Naive thymus-derived CD4-positive, alpha-beta T cell (primary cell): ENCODE data around the gene LMAN2L. TPM values are rescaled to one million over a fixed set of nuclear protein-coding genes. Genes with fewer than 3 reads are reported as not detected.

Source experiments
- ATAC-seq: fragments of 150-1000 bp; cut with Tn5 transposase; 2 replicates; pipeline ENCODE4 v1.10.0; 2021; ENCODE audit warnings: mild to moderate bottlenecking, moderate library complexity
- CTCF ChIA-PET: fragments of 350-600 bp; sonication (Branson Sonifier 250); formaldehyde crosslinking; loops from one replicate; lab custom pipeline; 2021; ENCODE audit warnings: antibody characterized with exemption; lab: Charles Lee
- POLR2A ChIA-PET: fragments of 350-600 bp; sonication (Branson Sonifier 250); formaldehyde crosslinking; loops from one replicate; lab custom pipeline; 2021; ENCODE audit warnings: antibody characterized with exemption, inconsistent platforms; lab: Charles Lee
- DNase-seq, 9 donors: peaks; one replicate each; pipeline versions ENCODE4 v3.0.0 to v3.0.0-alpha.2; 2020 to 2022; ENCODE audit warnings: mixed read lengths in 1 of 9
- H3K27ac ChIP-seq: one replicate; pipeline ENCODE4 v1.7.0; 2013; ENCODE audit warnings: mild to moderate bottlenecking, low read depth, low read length, moderate library complexity
- H3K27me3 ChIP-seq, 2 donors: one replicate each; pipeline ENCODE4 v1.7.0; 2013; ENCODE audit warnings: low read length in 2 of 2, mild to moderate bottlenecking in 2 of 2, moderate library complexity in 2 of 2; ENCODE audit not compliant: control insufficient read depth in 2 of 2, insufficient read depth in 2 of 2
- H3K36me3 ChIP-seq, 3 experiments: 1 replicate in 2 of 3; 2 replicates in 1 of 3; pipeline ENCODE4 v1.7.0; 2013; ENCODE audit warnings: low read length in 3 of 3, mild to moderate bottlenecking in 3 of 3, moderate library complexity in 1 of 3; ENCODE audit not compliant: insufficient read depth in 3 of 3, control insufficient read depth in 2 of 3
- H3K4me1 ChIP-seq, 2 donors: one replicate each; pipeline ENCODE4 v1.7.0; 2013; ENCODE audit warnings: low read length in 2 of 2, mild to moderate bottlenecking in 2 of 2, moderate library complexity in 1 of 2; ENCODE audit not compliant: control insufficient read depth in 2 of 2, insufficient read depth in 2 of 2
- H3K4me3 ChIP-seq: 2 replicates; pipeline ENCODE4 v1.7.0; 2013; ENCODE audit warnings: mild to moderate bottlenecking, low read length
- H3K9me3 ChIP-seq, 3 experiments: 1 replicate in 2 of 3; 2 replicates in 1 of 3; pipeline ENCODE4 v1.7.0; 2013; ENCODE audit warnings: low read length in 3 of 3; ENCODE audit not compliant: control insufficient read depth in 2 of 3
- H3K27ac Mint-ChIP-seq, 9 donors: one replicate each; pipeline ENCODE4 v1.8.0; 2020 to 2022; ENCODE audit warnings: mixed read lengths in 9 of 9, mild to moderate bottlenecking in 8 of 9, moderate library complexity in 5 of 9, inconsistent platforms in 2 of 9
- H3K27me3 Mint-ChIP-seq, 5 donors: one replicate each; pipeline ENCODE4 v1.8.0; 2021 to 2022; ENCODE audit warnings: mixed read lengths in 5 of 5, mild to moderate bottlenecking in 1 of 5
- H3K36me3 Mint-ChIP-seq, 5 donors: one replicate each; pipeline ENCODE4 v1.8.0; 2020 to 2022; ENCODE audit warnings: mixed read lengths in 5 of 5, mild to moderate bottlenecking in 3 of 5, inconsistent platforms in 1 of 5
- H3K4me1 Mint-ChIP-seq, 7 donors: one replicate each; pipeline ENCODE4 v1.8.0; 2020 to 2022; ENCODE audit warnings: mixed read lengths in 7 of 7, mild to moderate bottlenecking in 3 of 7, inconsistent platforms in 1 of 7
- H3K4me3 Mint-ChIP-seq, 10 donors: one replicate each; pipeline ENCODE4 v1.8.0; 2020 to 2022; ENCODE audit warnings: mild to moderate bottlenecking in 10 of 10, mixed read lengths in 10 of 10, moderate library complexity in 6 of 10, inconsistent platforms in 2 of 10
- H3K9me3 Mint-ChIP-seq, 11 donors: one replicate each; pipeline ENCODE4 v1.8.0; 2020 to 2022; ENCODE audit warnings: mixed read lengths in 11 of 11, mild to moderate bottlenecking in 4 of 11, inconsistent platforms in 1 of 11, moderate library complexity in 1 of 11
- intact Hi-C, 2 donors: fragments of 100-400 bp; cut with micrococcal nuclease; formaldehyde crosslinking; loops; one replicate each; pipeline ENCODE4 v1.15.1; 2023
- polyA plus RNA-seq, 2 donors: library from polyadenylated mRNA; unstranded; fragments of 300-500 nt; fragmentation: Illumina TruSeq; gene quantifications; one replicate each; pipeline ENCODE4 v1.2.3, GENCODE V29; 2021
- total RNA-seq, 6 experiments: library from RNA in 5 of 6; stranded (reverse) in 5 of 6; gene quantifications; 1 replicate in 5 of 6; 2 replicates in 1 of 6; pipeline ENCODE4 v1.2.3 and lab custom pipeline; 2021 to 2026

Gene LMAN2L
- total and polyA plus RNA-seq, 7 experiments from 2014 or later, result 5.0 to 28.4 (median 10.2) TPM

DNA sequence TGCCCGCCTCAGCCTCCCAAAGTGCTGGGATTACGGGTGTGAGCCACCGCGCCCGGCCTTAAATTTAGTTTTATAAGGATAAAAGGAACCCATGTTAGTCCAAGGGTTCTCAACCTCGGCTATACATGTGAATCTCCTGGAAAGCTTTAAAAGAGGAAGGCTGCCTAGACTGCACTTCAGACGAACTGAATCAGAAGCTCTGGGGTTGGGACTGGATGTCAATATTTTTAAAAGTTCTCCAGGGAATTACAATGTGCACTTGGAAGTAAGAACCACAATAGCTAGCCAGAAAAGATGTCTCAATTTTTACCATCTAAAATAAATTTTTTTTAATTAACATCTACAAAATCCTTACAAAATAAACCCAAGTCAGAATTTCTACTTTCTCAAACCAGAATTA is 10.1 kb downstream of the LMAN2L start:
- no peak overlapping the region for H3K27ac Mint-ChIP-seq
- Histone ChIP-seq H3K9me3 (no peaks in the 10 kb centered on the region), H3K36me3 (peaks cover 6 to 54% (median 7%) of the 10 kb centered on the region in 3 experiments), H3K27ac (no peak overlapping the region), H3K4me1 (no peaks in the 10 kb centered on the region), H3K4me3 (no peak overlapping the region), H3K27me3 (no peaks in the 10 kb centered on the region)
- peaks cover 16 to 52% (median 27%) of the 10 kb centered on the region in 5 donors for H3K36me3 Mint-ChIP-seq
- ChIA-PET POLR2A (interaction anchor here (0.6 kb wide), 1 partner anchor 458 kb away, joined by 4 read pairs; no protein-coding TSS in a partner anchor), CTCF (interaction anchor here (0.6 kb wide), 1 partner anchor 92 kb away, joined by 3 read pairs; no protein-coding TSS in a partner anchor)
- H3K27me3 Mint-ChIP-seq, result no peaks in the 10 kb centered on the region
- H3K4me1 Mint-ChIP-seq, result peaks cover 0 to 7% (median 2%) of the 10 kb centered on the region in 7 donors
- intact Hi-C loops, result no loop called here
- no peak overlapping the region for H3K4me3 Mint-ChIP-seq
- DNase-seq, result no peak
- no peak for ATAC-seq
- no peaks in the 10 kb centered on the region for H3K9me3 Mint-ChIP-seq

DNA sequence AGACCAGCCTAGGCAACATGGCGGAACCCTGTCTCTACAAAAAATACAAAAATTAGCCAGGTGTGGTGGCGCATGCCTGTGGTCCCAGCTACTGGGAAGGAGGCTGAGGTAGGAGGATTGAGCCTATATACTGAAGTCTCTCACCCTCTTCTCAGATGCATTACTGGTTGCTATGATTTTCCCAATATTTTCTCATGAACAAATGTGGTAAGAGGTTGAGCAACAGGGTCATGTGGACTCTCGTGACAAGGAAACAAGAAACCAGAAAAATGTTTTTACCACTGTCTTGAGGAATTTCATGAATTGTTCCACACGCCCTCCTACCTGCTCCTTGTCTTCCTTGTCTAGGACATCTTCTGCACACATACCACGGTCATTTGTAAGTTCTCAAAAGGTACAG is 12.4 kb downstream of the LMAN2L start:
- H3K36me3 Mint-ChIP-seq, result peaks cover 11 to 46% (median 14%) of the 10 kb centered on the region in 5 donors
- ChIA-PET CTCF (interaction anchor here (1.6 kb wide), 1 partner anchor 74 kb away, joined by 3 read pairs; no protein-coding TSS in a partner anchor), POLR2A (no interaction called here)
- peaks cover 0 to 35% (median 4%) of the 10 kb centered on the region in 3 experiments for H3K36me3 ChIP-seq
- no peaks in the 10 kb centered on the region for H3K27me3 ChIP-seq
- ATAC-seq (no peak), DNase-seq (no peak)
- intact Hi-C loops, result no loop called here
- no peak overlapping the region for H3K4me3 ChIP-seq
- H3K27me3 Mint-ChIP-seq, result no peaks in the 10 kb centered on the region
- no peaks in the 10 kb centered on the region for H3K9me3 Mint-ChIP-seq
- H3K4me1 Mint-ChIP-seq, result peaks cover 0 to 2% (median 0%) of the 10 kb centered on the region in 7 donors
- no peak overlapping the region for H3K4me3 Mint-ChIP-seq
- no peak overlapping the region for H3K27ac ChIP-seq
- no peaks in the 10 kb centered on the region for H3K9me3 ChIP-seq
- H3K4me1 ChIP-seq, result no peaks in the 10 kb centered on the region
- no peak overlapping the region for H3K27ac Mint-ChIP-seq

DNA sequence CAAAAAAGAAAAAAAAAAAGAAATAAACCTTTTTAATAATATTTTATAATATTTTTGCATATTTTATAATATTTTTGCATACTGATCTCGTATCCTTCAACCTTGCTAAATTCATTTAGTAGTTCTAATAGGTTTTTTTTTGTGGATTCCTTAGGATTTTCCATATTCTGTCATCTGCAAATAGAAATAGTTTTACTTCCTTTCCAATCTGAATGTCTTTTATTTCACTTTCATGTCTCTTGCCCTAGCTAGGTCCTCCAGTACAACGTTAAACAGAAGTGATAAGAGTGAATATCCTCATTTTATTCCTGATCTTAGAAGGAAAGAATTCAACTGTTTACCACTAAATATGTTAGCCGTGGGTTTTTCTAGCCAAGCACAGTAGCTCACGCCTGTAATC is 13.7 kb downstream of the LMAN2L start:
- POLR2A ChIA-PET, result no interaction called here
- Mint-ChIP-seq H3K4me1 (peaks cover 0 to 2% (median 0%) of the 10 kb centered on the region in 7 donors), H3K36me3 (peaks cover 11 to 42% (median 14%) of the 10 kb centered on the region in 5 donors), H3K4me3 (no peak overlapping the region), H3K27ac (no peak overlapping the region), H3K27me3 (no peaks in the 10 kb centered on the region), H3K9me3 (no peaks in the 10 kb centered on the region)
- CTCF ChIA-PET, result no interaction called here
- intact Hi-C loops, result no loop called here
- H3K27ac ChIP-seq, result no peak overlapping the region
- no peaks in the 10 kb centered on the region for H3K9me3 ChIP-seq
- H3K4me3 ChIP-seq, result no peak overlapping the region
- DNase-seq, result no peak
- no peaks in the 10 kb centered on the region for H3K27me3 ChIP-seq
- no peaks in the 10 kb centered on the region for H3K4me1 ChIP-seq
- H3K36me3 ChIP-seq, result peaks cover 0 to 27% (median 4%) of the 10 kb centered on the region in 3 experiments
- no peak for ATAC-seq

DNA sequence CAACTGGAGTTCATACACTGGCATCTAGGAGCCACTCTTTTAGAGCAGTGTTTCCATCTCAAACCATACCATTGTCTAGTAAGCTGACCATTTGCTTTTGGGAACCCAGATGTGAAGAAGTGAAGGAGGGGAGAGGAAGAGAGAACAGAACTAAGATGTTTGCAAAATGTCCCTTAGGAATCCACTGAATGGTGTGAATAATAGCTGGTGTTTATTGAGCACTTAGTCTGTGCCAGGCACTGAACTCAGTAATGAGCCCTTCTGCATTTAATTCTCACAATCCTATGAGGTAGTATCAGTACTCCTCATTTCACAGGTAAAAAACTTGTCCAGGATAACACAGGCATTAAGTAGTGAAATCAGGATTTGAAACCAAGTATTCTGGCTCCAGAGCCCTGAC is 23.5 kb downstream of the LMAN2L start:
- Mint-ChIP-seq H3K4me3 (no peak overlapping the region), H3K27ac (no peak overlapping the region), H3K9me3 (no peaks in the 10 kb centered on the region), H3K4me1 (peaks cover 0 to 3% (median 0%) of the 10 kb centered on the region in 7 donors), H3K36me3 (peaks cover 1 to 43% (median 6%) of the 10 kb centered on the region in 5 donors), H3K27me3 (no peaks in the 10 kb centered on the region)
- ChIA-PET CTCF (no interaction called here), POLR2A (no interaction called here)
- intact Hi-C loops, result no loop called here
- H3K9me3 ChIP-seq, result no peaks in the 10 kb centered on the region
- no peak overlapping the region for H3K4me3 ChIP-seq
- no peak overlapping the region for H3K27ac ChIP-seq
- H3K4me1 ChIP-seq, result no peaks in the 10 kb centered on the region
- H3K27me3 ChIP-seq, result no peaks in the 10 kb centered on the region
- ATAC-seq (no peak), DNase-seq (no peak)
- peaks cover 0 to 18% (median 0%) of the 10 kb centered on the region in 3 experiments for H3K36me3 ChIP-seq

DNA sequence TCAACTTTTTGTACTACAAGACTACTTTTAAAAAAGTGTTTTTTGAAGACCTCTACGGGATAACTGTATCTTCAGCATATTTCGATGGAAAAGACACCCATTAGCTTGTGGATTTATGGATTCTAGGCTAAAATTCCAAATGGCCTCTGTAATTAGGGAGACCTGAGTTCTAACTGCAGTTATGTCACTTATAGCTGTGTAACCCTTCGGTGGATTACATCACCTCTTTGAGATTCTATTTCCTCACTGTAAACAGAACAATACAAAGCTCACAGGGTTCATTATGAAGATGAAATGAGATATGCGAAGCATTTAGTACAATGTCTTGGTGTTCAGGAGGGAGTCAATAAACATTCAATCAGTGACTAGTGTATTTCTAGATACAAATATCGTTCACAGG is 24.2 kb downstream of the LMAN2L start:
- H3K36me3 ChIP-seq, result peaks cover 0 to 26% (median 5%) of the 10 kb centered on the region in 3 experiments
- H3K4me3 ChIP-seq, result no peak overlapping the region
- no peaks in the 10 kb centered on the region for H3K27me3 Mint-ChIP-seq
- peaks cover 7 to 46% (median 12%) of the 10 kb centered on the region in 5 donors for H3K36me3 Mint-ChIP-seq
- no peaks in the 10 kb centered on the region for H3K9me3 Mint-ChIP-seq
- H3K4me1 Mint-ChIP-seq, result peaks cover 0 to 3% (median 0%) of the 10 kb centered on the region in 7 donors
- no peak overlapping the region for H3K27ac ChIP-seq
- no peaks in the 10 kb centered on the region for H3K9me3 ChIP-seq
- CTCF ChIA-PET, result no interaction called here
- no peak overlapping the region for H3K27ac Mint-ChIP-seq
- POLR2A ChIA-PET, result no interaction called here
- H3K4me3 Mint-ChIP-seq, result no peak overlapping the region
- ATAC-seq (no peak), DNase-seq (no peak)
- intact Hi-C loops, result no loop called here
- no peaks in the 10 kb centered on the region for H3K27me3 ChIP-seq
- H3K4me1 ChIP-seq, result no peaks in the 10 kb centered on the region

DNA sequence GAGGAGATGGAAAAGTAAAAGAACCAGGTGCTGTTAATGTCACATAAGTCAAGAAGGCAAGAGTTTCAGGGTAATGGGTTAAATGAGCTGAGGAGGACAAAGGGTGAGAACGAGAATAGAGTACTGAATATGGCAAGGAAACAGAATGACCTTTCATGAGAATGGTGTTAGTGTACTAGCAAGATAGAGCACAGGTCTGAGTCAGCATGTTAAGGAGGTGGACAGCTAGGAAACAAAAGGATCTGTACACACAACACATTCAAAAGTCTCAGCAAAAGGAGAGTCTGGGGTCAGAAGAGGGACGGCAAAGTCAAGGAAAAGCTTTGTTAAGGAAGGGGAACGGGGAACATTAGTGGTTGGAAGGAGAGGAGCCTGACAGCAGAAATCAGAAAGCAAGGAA is 28.9 kb downstream of the LMAN2L start:
- POLR2A ChIA-PET, result no interaction called here
- DNase-seq, result no peak
- H3K9me3 Mint-ChIP-seq, result no peaks in the 10 kb centered on the region
- no peak overlapping the region for H3K27ac ChIP-seq
- no peaks in the 10 kb centered on the region for H3K4me1 ChIP-seq
- no peak overlapping the region for H3K4me3 ChIP-seq
- intact Hi-C loops, result no loop called here
- CTCF ChIA-PET, result no interaction called here
- H3K9me3 ChIP-seq, result no peaks in the 10 kb centered on the region
- H3K27me3 Mint-ChIP-seq, result no peaks in the 10 kb centered on the region
- H3K4me3 Mint-ChIP-seq, result no peak overlapping the region
- H3K36me3 Mint-ChIP-seq, result peaks cover 13 to 64% (median 34%) of the 10 kb centered on the region in 5 donors
- peaks cover 0 to 68% (median 5%) of the 10 kb centered on the region in 3 experiments for H3K36me3 ChIP-seq
- no peaks in the 10 kb centered on the region for H3K4me1 Mint-ChIP-seq
- no peaks in the 10 kb centered on the region for H3K27me3 ChIP-seq
- no peak for ATAC-seq
- no peak overlapping the region for H3K27ac Mint-ChIP-seq
